GM18907 (cell line): ENCODE results near the gene NLK.
"Not testable (repeated sequence)": the region's sequence is repeated elsewhere in the genome, so short reads cannot be mapped to it uniquely, and the experiment has no call there.

Source experiments
- ATAC-seq: cut with Tn5 transposase; IDR thresholded peaks from one replicate; pipeline ENCODE4 v1.9.1; 2021; ENCODE audit warnings: mild to moderate bottlenecking, moderate library complexity; ENCODE audit not compliant: unreplicated experiment

The NLK gene

DNA sequence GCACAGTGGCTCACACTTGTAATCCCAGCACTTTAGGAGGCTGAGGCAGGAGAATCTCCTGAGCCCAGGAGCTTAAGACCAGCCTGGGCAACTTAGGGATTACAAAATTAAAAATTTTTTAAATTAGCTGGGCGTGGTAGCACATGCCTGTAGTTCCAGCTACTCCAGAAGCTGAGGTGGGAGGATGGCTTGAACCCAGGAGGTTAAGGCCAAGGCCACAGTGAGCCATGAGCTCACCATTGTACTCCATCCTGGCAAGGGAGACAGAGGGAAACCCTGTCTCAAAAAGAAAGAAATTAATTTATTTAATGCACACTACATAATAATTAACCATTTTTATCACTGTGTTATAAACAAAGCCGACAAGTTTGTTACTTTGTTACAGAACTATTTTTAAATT is 145.5 kb downstream of the NLK start:
- no peak for ATAC-seq

DNA sequence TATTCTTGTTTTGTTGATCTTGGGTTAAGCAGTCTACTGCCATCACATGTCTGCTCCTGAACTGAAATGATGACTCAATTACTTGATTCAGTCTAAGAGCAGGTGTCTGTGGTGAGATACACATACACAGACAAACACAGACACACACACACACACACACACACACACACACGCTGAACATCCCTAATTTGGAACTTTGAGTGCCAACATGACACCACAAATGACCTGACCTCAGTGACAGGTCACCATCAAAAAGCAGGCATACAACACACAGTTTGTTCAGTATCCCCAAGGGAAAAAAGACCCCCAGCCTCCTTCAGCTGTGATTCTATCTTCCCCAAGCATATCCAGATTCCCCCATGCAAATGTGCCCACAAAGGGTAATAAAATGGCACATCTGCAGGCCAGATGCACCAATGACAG is 146.4 kb downstream of the NLK start:
- ATAC-seq: no peak

DNA sequence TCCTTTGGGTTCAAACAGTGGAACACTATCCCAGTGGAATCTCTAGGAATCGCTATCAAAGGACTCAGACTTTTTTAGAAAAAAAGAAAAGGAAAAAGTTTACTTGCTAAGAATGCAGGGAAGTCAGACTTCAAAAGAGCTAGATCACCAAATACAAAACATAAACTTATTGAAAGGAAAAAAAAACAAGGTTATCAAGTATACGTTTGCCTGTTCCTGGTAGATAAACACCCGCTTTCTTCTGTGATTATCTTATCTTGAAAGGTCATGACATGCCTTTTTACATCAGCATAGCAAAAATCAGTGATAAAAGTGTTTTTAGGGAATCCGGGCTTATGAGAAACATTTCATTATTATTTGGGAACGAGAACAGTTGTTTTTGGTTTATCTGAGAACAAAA is 147.2 kb downstream of the NLK start:
- ATAC-seq: no peak

DNA sequence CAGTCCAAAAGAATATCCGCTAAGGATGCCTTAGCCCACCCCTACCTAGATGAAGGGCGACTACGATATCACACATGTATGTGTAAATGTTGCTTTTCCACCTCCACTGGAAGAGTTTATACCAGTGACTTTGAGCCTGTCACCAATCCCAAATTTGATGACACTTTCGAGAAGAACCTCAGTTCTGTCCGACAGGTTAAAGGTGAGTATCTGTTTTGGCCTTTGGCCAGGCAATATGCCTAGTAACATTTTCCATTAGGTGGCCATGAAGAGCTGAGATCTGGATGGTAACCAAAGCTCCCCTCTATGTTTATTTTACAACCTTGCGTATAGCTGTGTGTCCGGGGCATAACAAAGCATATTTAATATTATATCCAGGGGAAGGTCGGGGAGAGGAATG is 148.5 kb downstream of the NLK start:
- no peak for ATAC-seq

DNA sequence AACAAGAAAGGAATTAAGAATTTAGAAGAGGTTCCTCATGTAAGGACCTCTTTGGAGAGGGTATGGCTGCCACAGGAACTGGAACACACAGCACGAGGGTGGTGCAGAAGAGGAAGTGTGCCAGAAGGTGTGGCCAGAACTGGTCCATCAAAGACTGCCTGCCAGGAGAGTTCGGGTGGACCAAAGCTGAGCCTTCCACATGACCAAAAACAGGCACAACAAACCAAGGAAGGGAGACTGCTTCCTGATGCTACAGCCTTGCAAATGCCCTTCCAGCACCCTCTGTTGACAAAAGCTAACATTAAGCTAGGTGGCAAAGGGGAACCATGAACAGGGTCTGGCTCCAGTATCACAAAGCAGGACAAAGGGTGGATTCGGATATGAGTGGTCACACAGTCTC is 150.8 kb downstream of the NLK start:
- ATAC-seq: no peak

DNA sequence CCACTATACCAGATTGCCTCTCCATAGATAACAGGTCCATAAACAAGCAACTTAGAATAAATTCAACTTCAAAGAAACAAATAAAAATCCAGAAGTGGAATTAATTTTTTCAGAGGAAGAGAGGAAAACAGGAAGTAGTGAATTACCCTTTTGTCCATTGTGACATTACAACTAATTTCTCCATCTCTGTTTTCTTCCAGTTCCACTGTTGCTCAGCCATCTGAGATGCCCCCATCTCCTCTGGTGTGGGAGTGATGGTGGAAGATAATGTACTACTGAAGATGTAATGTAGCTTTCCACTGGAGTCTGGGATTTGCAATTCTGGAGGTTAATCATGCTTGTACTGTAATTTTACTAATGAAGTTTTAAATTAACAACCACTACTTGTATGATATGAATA is 151.9 kb downstream of the NLK start:
- no peak for ATAC-seq

DNA sequence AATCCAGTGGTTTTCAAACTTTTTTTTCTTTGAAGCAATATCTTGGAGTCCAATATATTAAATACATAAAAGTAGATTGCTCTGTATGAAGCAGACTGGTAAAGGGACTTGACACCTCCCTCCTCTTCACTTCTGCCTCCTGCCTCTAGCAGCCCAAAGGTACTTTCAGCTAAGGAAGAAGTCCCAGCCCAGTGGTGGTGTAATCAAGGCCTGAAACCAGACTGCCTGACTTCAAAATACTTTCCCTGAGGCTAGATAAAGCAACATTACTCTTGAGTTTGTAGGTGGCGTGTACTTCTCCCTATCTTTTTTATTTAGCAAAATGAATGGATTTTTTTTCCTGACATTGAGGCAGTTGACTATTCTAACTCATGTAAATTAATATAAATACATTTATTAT is 154.2 kb downstream of the NLK start:
- no peak for ATAC-seq

DNA sequence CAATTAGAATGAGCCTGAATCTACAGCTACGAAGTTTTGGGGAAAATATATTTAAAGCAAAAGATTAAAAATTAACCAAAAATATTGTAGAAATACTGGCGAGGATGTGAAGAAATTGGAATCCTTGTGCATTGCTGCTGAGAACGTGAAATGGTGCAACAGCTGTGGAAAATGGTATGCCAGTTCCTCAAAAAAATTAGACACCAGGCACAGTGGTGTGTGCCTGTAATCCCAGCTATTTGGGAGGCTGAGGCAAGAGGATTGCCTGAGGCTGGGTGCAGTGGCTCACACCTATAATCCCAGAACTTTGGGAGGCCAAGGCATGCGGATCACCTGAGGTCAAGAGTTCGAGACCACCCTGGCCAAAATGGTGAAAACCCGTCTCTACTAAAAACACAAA is 156.6 kb downstream of the NLK start:
- no peak for ATAC-seq

DNA sequence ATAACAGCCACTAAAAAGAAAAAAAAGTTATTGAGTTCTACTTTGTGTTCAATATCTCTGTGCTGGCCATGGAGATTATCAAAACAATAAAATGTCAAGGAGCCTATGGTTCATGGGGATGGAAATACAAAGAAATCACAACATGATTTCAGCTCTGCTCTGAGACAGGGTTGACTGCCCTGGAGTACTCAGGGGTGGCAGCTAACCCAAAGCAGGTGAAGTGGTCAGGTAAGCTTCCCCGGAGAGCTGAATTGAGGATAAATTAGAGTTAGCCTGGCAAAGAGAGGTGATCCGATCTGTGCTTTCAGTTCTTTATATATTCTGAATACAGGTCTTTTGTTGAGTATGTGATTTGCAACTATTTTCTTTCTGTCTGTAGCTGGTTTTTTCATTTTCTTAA is 157.3 kb downstream of the NLK start:
- ATAC-seq: no peak

DNA sequence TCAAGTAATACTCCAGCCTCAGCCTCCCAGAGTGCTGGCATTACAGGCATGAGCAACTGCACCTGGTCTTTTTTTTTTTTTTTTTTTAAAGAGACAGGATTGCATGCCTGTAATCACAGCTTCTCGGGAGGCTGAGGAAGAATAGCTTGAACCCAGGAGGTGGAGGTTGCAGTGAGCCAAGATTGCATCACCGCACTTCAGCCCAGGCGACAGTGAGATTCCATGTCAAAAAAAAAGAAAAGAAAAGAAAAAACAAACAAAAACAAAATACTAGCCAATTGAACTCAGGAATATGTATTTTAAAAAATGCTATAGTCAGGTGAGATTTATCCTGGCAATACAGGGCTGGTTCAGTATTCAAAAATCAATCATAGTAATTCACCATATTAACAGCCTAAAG is 158.8 kb downstream of the NLK start:
- no peak for ATAC-seq

DNA sequence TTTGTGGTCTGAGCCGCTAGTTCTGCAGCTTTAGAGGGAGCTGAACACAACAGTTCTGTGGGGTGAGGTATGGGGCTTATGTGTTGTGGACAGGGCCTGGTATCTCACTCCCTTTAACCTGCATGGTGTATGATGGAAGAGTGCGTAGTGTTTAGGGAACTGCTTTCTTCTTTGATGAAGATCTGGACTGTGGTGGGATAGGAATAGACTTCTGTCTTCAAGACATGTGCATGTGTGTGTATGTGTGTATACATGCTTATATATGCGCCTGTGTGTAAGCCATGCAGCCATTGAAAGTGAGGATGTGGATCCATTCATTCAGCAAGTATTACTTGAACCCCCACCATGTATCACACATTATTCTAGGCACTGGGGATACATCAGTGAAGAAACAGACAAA is 161.8 kb downstream of the NLK start:
- ATAC-seq: no peak

DNA sequence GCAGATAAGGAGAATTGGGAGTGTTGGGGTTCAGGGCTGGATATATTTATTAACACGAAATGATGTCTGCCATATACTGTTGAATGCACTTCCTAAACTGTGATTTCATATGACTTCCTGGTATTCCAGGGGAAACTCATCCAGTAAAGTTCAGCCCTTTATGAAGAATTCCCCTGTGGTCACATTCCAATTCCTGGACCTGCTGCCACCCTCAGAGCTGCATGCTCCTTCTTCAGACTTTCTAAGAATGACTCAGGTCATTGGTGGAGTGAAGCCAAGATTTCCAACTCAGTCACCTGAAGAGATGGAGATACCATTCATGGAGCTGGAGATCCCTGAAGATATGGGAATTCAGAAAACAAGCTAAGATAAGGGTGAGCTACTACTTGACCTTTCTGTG is 162.3 kb downstream of the NLK start:
- no peak for ATAC-seq

DNA sequence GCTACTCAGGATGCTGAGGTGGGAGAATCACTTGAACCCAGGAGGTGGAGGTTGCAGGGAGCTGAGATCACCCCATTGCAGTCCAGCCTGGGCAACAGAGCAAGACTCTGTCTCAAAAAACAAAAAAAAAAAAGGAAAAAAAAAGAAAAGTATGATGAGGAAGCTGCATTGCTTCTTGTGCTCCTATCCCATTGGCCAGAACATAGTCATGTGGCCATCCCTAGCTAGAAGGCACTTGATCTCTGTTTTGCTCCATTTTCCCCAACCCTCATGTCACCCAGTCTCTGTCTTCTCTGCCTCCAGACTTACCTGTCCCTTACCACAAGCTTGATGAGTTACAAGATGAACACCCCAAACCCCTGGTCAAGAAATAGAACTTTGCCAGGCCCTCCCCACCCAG is 163.8 kb downstream of the NLK start:
- no peak for ATAC-seq

DNA sequence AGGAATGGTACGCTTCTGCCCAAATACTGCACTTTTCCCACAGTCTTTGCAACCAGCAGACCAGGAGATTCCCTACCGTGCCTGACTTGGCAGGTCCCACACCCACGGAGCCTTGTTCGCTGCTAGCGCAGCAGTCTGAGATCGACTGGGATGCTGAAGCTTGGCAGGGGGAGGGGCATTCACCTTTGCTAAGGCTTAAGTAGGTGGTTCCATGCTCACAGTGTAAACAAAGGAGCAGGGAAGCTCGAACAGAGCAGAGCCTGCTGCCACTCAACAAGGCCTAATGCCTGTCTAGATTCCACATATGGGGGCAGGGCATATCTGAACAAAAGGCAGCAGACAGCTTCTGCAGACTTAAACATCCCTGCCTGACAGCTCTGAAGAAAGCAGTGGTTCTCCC is 169.3 kb downstream of the NLK start:
- no peak for ATAC-seq

DNA sequence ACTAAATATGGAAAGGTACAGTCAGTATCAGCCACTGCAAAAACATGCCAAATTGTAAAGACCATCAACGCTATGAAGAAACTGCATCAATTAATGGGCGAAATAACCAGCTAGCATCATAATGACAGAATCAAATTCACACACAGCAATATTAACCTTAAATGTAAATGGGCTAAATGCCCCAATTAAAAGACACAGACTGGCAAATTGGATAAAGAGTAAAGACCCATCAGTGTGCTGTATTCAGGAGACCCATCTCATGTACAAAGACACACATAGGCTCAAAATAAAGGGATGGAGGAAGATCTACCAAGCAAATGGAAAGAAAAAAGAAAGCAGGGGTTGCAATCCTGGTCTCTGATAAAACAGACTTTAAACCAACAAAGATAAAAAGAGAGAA is 171.1 kb downstream of the NLK start:
- ATAC-seq: not testable (repeated sequence)

DNA sequence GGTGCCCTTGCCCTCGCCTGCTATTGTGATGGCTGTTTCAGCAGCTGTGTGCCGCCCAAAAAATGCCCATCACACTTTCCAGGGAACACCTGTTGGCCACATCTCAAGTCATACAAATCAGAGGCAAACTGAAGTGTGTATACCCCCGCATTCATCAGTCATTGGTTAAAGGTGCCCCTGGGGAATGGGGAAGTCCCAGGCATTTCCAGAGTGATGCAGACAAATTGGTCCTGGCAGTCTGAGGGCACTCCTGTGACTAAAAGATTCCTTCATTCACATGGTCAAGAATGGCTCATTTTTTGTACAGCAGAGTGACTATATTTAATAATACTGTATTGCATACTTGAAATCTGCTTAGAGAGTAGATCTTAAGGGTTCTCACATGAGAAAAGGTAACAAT is 173.6 kb downstream of the NLK start:
- no peak for ATAC-seq

DNA sequence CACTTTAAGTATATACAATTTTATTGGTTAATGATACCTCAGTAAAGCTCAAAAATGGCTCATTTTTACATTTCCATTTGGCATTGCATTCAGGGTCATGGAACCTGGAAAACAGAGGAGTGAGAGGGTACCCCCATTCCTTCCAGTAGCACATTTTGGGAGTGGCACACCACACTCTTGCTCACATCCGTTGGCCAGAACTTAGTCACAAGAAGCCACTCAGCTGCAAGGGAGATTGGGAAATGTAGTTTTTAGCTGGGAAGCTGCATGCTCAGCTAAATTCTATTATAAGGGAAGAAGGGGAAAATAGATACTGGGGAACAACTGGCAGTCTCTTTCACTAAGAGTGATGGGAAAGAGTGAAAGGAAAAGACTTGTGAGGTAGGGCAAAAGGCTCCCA is 174.1 kb downstream of the NLK start:
- no peak for ATAC-seq

DNA sequence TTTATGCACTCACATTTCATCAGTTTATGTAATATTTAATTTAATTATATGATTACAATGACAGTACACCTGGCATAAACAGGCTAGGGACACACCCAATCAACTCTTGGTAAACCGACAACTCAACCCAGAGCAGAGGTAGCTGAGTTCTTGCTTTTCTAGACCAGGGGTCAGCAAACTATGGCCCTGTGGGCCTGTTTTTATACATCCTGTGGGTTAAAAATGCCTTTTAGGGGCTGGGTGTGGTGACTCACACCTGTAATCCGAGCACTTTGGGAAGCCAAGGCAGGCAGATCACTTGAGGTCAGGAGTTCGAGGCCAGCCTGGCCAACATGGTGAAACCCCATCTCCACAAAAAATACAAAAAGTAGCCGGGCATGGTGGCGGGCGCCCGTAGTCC is 177.3 kb downstream of the NLK start:
- ATAC-seq: no peak

DNA sequence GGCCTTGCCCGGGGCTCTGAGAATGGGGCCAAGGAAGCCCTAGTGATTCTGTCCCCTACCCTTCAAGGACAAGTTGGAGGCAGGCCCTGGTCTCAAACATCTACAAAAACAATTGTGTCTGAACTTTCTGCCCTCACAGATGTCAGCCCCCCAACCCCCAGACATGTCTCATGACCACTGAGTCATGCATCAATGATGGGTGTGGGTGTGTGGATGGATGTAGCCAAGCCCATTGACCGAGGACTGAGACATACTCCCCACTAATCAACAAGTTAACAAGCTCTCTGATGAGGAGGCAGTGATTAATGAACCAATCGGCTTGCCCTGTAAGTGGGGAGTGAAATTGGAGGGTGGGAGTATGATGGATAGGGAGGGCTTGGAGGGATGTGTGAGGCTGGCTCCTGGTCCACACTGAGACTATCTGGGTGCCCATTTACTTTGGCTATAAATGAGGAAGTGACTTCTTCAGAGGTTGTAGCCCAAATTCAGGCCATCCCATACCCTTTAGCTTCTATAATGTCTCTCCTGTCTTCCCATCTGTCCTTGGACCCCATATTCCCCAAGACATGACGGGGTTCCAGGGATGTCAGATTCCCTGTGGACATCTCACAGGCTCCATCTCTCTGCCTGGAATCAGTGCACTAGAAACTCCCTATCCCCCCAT is 179.4 kb downstream of the NLK start:
- ATAC-seq: no peak

DNA sequence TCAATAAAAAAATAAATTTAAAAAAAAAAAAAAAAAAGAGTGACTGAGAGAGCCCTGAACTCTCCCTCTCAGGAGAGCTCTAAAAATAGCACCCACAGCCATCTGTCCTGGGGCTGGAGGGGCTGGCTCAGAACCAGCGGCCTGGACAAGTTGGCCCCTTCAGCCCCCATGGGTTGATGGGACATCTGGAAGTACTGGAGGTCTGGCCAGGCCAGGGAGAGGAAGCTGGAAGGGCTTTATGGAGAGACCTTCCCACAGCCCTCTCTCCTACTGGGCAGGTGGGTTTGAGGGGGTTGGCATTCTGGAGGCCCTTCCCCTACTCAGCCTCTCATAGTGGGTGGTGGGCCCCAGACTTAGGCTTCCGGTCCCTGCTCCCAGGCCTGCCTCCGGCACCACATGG is 182.8 kb downstream of the NLK start:
- ATAC-seq: no peak

DNA sequence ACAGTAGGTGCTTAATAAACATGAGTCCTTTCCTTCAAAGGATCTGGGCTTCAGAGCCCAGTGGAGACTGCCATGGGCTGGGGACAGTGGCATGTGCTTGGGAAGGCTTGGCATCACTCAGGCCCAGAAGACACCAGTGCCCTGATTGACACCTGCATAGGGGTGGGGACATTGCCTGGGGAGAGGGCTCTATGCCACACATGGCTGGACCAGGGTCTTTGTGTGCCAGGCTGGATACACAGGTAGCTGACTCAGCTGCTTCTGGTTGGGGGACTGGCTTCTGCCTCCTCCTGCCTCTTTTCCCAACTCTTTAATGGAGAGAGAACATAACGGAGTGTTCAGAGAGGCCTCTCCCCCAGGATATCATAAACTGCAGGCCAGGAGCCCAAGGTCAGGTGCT is 183.4 kb downstream of the NLK start:
- no peak for ATAC-seq

DNA sequence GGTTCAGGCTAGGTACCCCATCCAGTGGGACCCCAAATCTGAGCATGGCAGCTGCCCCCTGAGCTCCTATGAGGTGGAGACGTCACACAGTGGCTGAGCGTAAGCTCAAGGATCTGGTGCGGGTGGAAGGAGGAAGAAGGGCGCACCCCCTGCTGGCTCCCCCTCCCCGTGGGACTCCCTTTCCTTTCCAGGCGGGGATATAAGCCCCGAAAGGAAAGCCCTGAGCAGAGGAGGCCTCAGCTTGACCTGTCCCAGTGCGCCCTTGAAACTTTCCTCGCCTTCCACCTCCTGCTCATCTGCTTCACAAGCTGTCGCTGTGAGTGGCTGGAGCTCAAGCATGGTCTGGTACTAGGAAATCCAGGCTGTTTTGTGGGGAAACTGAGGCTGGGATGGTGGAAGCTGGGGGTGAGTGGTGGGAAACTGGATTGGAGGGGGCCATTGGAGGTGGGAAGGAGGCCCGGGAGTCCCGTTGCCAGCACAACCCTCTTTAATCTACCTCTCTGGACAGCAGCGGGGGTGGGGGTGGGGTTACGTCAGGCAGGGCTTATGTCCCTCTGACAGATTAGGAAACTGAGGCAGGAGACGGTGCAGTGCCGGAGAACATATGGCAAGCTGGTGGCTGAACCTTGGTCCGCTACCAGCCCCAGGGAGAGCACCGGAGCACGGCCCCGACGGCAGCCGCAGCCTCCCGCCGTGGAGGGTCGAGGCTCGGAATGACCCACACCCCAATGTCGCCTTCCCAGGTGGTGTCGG is 184.3 kb downstream of the NLK start:
- ATAC-seq: no peak
